Cardiac muscle cell (in vitro differentiated cells and primary cell): Measurements from ENCODE around the gene SLC9A2. TPM values are rescaled to one million over a fixed set of nuclear protein-coding genes. Genes with fewer than 3 reads are reported as not detected.

Source experiments
- DNase-seq, 2 donors: peaks; one replicate each; pipeline versions ENCODE4 v3.0.0 to v3.0.0-alpha.2; 2010 to 2017; ENCODE audit warnings: low read depth in 1 of 2, low spot score in 1 of 2
- H3K27ac ChIP-seq: fragments of 200-600 bp; sonication (generic); 2 replicates; pipeline ENCODE4 v1.5.1; 2016
- H3K27me3 ChIP-seq: fragments of 200-600 bp; sonication (generic); 2 replicates; pipeline ENCODE4 v1.6.0; 2016; ENCODE audit warnings: control low read depth
- H3K36me3 ChIP-seq: fragments of 200-600 bp; sonication (generic); 2 replicates; pipeline ENCODE4 v1.5.1; 2016; ENCODE audit warnings: control low read depth
- H3K4me1 ChIP-seq: fragments of 200-600 bp; sonication (generic); 2 replicates; pipeline ENCODE4 v1.8.1; 2017; ENCODE audit warnings: low read depth, mild to moderate bottlenecking, mixed run types
- H3K4me3 ChIP-seq: fragments of 200-600 bp; sonication (generic); 2 replicates; pipeline ENCODE4 v1.5.1; 2016; ENCODE audit warnings: mild to moderate bottlenecking
- H3K9me3 ChIP-seq: fragments of 200-600 bp; sonication (generic); 2 replicates; pipeline ENCODE4 v1.5.1; 2017; ENCODE audit warnings: low read depth, mild to moderate bottlenecking, control low read depth
- CTCF ChIP-seq: IDR thresholded peaks from 2 replicates; pipeline ENCODE4 v1.5.1; 2012; ENCODE audit warnings: low read depth, mild to moderate bottlenecking, low read length
- polyA plus RNA-seq: library from polyadenylated mRNA; unstranded; fragments of >200 nt; fragmentation: Nextera tagmentation; extraction: Ambion mirVana; gene quantifications from 2 replicates; pipeline ENCODE4 v1.2.1, GENCODE V29; 2016
- total RNA-seq: library from RNA; depleted of rRNA; stranded (reverse); fragments of >200 nt; gene quantifications from 2 replicates; pipeline ENCODE4 v1.2.3, GENCODE V29; 2016

SLC9A2 gene
- total and polyA plus RNA-seq, 2 experiments from 2014 or later, result 0.18 TPM; not detected in 1

DNA sequence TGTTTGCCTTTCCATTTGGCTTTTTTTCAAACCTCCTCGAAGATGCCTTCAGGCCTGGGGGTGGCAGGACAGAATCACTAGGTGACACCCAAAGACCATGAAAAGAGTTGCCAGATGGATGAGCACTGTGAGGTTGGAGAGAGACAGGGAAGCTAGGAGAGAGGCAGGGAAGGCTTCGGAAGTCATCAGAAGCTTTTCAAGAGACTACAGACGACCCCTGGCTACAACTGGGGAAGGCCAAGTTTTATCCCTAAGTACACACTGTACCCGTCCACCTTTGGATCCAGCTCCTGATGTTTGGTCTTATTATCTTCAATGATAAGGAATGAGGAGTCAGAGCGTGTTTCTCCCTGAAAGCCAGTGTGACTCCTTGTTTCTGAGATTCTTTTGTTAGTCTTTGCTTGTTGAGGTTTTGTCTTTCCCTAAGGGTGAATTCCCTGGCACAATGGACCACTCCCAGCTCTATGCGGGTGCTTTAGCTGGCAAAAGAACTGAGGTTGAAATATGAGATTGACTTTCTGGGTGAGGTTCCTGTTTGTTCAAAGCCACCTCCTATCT lies 33.4 kb upstream of the SLC9A2 start:
- Histone ChIP-seq H3K4me1 (no peaks in the 10 kb centered on the region), H3K36me3 (no peaks in the 10 kb centered on the region), H3K27me3 (no peaks in the 10 kb centered on the region), H3K27ac (no peak overlapping the region), H3K9me3 (no peaks in the 10 kb centered on the region), H3K4me3 (no peak overlapping the region)
- DNase-seq, result no peak
- no peak for TF ChIP-seq CTCF

GRCh38 chr2:102588213-102588939 lies 31.0 kb upstream of the SLC9A2 start:
- no peak for DNase-seq
- H3K27me3 ChIP-seq, result no peaks in the 10 kb centered on the region

DNA sequence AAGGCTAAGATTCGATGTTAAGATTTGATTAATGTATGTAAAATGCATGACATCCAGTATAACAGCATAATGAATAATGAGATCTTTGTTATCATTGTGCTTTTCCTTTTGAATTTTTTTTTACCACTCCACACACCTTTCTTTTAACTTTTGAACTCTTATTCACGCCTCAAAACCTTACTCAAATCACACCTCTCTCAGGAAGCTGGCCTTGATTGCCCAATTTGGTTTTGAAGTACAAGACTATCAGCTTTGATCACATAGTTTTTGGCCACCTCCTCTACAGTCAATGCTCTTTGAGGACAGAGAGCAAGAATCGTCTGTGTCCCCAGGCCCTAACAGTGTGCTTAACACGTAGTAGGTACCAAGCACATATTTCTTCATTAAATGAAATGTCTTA lies 29.9 kb upstream of the SLC9A2 start:
- no peaks in the 10 kb centered on the region for H3K9me3 ChIP-seq
- DNase-seq, result no peak
- no peaks in the 10 kb centered on the region for H3K27me3 ChIP-seq
- no peak for TF ChIP-seq CTCF
- H3K4me1 ChIP-seq, result no peaks in the 10 kb centered on the region
- H3K4me3 ChIP-seq, result no peak overlapping the region
- no peak overlapping the region for H3K27ac ChIP-seq
- H3K36me3 ChIP-seq, result no peaks in the 10 kb centered on the region

More at GRCh38 chr2:102588213-102588939, 31.0 kb upstream of the SLC9A2 start:
- no peaks in the 10 kb centered on the region for H3K36me3 ChIP-seq
- no peak for TF ChIP-seq CTCF
- H3K27ac ChIP-seq, result no peak overlapping the region
- no peaks in the 10 kb centered on the region for H3K9me3 ChIP-seq
- H3K4me1 ChIP-seq, result no peaks in the 10 kb centered on the region
- H3K4me3 ChIP-seq, result no peak overlapping the region

GRCh38 chr2:102591491-102592045 lies 27.8 kb upstream of the SLC9A2 start:
- H3K27ac ChIP-seq, result no peak overlapping the region

GRCh38 chr2:102592601-102593000 lies 26.8 kb upstream of the SLC9A2 start:
- H3K9me3 ChIP-seq, result no peaks in the 10 kb centered on the region
- no peak overlapping the region for H3K4me3 ChIP-seq
- TF ChIP-seq CTCF, result peak; percentile 68
- no peaks in the 10 kb centered on the region for H3K36me3 ChIP-seq
- no peaks in the 10 kb centered on the region for H3K27me3 ChIP-seq
- H3K27ac ChIP-seq, result no peak overlapping the region
- no peaks in the 10 kb centered on the region for H3K4me1 ChIP-seq
- DNase-seq, result peak in 1 of 2 donors; percentile 46

More at GRCh38 chr2:102591491-102592045, 27.8 kb upstream of the SLC9A2 start:
- Histone ChIP-seq H3K9me3 (no peaks in the 10 kb centered on the region), H3K27me3 (no peaks in the 10 kb centered on the region), H3K4me3 (no peak overlapping the region), H3K4me1 (no peaks in the 10 kb centered on the region), H3K36me3 (no peaks in the 10 kb centered on the region)
- TF ChIP-seq CTCF, result no peak
- DNase-seq, result no peak
